Measurements from ENCODE around the gene C16orf78.

DNA sequence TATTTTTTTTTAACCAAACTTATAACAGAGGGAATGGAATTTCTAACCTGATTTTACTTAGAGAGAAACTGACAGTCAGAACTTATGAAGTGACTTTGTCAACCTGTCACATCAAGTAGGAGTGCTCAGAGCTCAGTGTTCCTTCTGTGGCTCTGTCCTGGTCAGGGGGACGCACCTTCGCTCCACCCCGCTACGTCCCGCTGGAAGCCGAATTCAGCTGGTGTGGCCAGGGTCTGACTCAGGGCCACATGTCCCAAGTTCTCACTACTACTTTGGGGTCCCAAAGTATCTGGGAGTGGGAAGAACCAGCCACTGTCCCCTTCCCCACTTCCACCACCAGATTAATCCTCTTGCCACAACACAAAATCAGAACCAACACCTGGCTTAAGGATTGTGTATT, 51.4 kb downstream of the C16orf78 start:
- no peak for TF ChIP-seq POLR2A (IDR thresholded peaks at IDR 0.05)
- TF ChIP-seq CTCF (IDR thresholded peaks at IDR 0.05 in 4 of 5, conservative IDR thresholded peaks at IDR 0.05 in 1 of 5): no peak

Measured in gastrocnemius medialis (tissue), 4 donors.